HG02798 (cell line): ENCODE results near the gene RAP2A.

Experiments
- ATAC-seq: cut with Tn5 transposase; IDR thresholded peaks from one replicate; pipeline ENCODE4 v1.9.1; 2021; ENCODE audit warnings: mild to moderate bottlenecking; ENCODE audit not compliant: unreplicated experiment, poor library complexity

RAP2A gene

GRCh38 chr13:97417698-97418097, 16.3 kb upstream of the RAP2A start:
- ATAC-seq: no peak

- no peak for ATAC-seq
Measured at GRCh38 chr13:97422118-97423054, 11.6 kb upstream of the RAP2A start.

- ATAC-seq: no peak
Measured at GRCh38 chr13:97423300-97424045, 10.5 kb upstream of the RAP2A start.

GRCh38 chr13:97425590-97425989, 8.4 kb upstream of the RAP2A start:
- no peak for ATAC-seq

- ATAC-seq: no peak
Measured at GRCh38 chr13:97426695-97427094, 7.3 kb upstream of the RAP2A start.

- no peak for ATAC-seq
Measured at GRCh38 chr13:97429681-97430081, 4.3 kb upstream of the RAP2A start.

- ATAC-seq: no peak
Measured at GRCh38 chr13:97430296-97430695, 3.7 kb upstream of the RAP2A start.

- ATAC-seq: no peak
Measured at GRCh38 chr13:97431171-97431764, 2.7 kb upstream of the RAP2A start.

GRCh38 chr13:97432232-97432916, 1.6 kb upstream of the RAP2A start:
- ATAC-seq: no peak

- ATAC-seq: peak; percentile 79
Measured at GRCh38 chr13:97432917-97433726, 847 bp upstream of the RAP2A start.

- ATAC-seq: peak; percentile 2
Measured at GRCh38 chr13:97434397-97435201, 630 bp downstream of the RAP2A start.

- ATAC-seq: no peak
Measured at GRCh38 chr13:97435323-97435722, 1.4 kb downstream of the RAP2A start.

- ATAC-seq: no peak
Measured at GRCh38 chr13:97435794-97436193, 1.8 kb downstream of the RAP2A start.

- ATAC-seq: no peak
Measured at GRCh38 chr13:97436845-97437244, 2.9 kb downstream of the RAP2A start.

GRCh38 chr13:97437729-97438128, 3.8 kb downstream of the RAP2A start:
- ATAC-seq: no peak

- ATAC-seq: no peak
Measured at GRCh38 chr13:97438856-97439595, 5.1 kb downstream of the RAP2A start.

GRCh38 chr13:97440598-97441170, 6.7 kb downstream of the RAP2A start:
- no peak for ATAC-seq

GRCh38 chr13:97441368-97441767, 7.4 kb downstream of the RAP2A start:
- peak; percentile 73 for ATAC-seq
